NCI-H510A treated with DMSO at 0.1 percent for 48 hours (cell line): ENCODE results near the gene ZBTB44.

Source experiments
- DNase-seq: peaks from one replicate; lab custom pipeline; 2025; lab: John Stamatoyannopoulos, UW

The ZBTB44 gene

GRCh38 chr11:130213979-130214281, 100.8 kb downstream of the ZBTB44 start:
- DNase-seq, result no peak

GRCh38 chr11:130213143-130213978, 101.4 kb downstream of the ZBTB44 start:
- DNase-seq, result peak; percentile 36

- no peak for DNase-seq
Measured at GRCh38 chr11:130212431-130212961, 102.2 kb downstream of the ZBTB44 start.

GRCh38 chr11:130211781-130212401, 102.8 kb downstream of the ZBTB44 start:
- no peak for DNase-seq

- DNase-seq, result no peak
Measured at GRCh38 chr11:130211144-130211543, 103.6 kb downstream of the ZBTB44 start.

DNA sequence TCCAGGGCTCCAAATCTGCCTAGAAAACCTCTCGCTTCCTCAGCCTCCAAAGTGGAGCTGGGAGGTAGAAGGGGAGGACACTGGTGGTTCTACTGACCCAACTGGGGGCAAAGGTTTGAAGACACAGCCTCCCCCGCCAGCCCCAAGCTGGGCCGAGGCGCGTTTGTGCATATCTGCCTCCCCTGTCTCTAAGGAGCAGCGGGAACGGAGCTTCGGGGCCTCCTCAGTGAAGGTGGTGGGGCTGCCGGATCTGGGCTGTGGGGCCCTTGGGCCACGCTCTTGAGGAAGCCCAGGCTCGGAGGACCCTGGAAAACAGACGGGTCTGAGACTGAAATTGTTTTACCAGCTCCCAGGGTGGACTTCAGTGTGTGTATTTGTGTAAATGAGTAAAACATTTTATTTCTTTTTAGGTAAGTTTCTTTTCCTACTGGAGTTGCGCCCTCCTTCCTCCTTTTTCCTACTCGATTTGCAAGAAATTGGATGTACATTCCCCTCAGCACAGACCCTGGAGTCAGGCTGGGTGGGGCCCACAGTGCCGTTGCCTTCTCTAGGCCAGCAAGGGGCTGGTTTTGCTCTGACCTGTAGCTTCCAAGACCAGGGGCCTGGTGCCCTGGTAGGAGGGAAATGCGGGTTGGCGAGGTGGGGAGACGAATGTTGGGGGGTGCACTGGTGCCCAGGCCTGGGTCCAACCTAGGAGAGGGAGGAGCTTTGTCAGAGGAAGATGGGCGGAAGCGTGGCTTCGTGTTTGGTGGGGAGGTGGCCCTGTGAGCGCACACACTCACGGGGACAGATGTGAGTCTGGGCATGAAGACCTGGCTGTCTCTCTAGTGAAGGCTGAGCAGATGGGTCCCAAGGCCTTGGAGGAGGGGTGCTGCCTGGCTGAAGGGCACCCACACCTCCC, 104.5 kb downstream of the ZBTB44 start:
- no peak for DNase-seq

DNA sequence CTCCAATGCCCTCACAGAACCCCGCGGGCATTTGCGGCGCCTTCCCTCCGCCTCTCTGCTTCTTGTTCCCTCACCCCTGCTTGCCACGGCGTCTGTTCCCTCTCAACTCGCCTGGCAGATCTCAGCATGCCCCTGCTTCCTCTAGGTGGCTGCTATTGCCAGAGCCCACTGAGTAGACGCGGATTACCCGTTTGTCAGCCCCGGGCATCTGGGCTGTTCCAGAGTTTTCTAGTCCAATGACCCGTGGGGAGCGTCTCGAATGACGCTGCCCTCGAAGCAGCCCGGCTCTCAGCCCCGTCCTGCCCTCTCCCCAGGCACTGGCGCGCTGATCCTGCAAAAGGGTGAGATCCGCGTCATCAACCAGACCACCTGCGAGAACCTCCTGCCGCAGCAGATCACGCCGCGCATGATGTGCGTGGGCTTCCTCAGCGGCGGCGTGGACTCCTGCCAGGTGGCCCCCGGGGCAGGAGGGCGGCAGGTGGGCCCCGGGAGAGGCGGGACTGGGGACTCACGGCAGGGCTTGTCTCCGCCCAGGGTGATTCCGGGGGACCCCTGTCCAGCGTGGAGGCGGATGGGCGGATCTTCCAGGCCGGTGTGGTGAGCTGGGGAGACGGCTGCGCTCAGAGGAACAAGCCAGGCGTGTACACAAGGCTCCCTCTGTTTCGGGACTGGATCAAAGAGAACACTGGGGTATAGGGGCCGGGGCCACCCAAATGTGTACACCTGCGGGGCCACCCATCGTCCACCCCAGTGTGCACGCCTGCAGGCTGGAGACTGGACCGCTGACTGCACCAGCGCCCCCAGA, 105.4 kb downstream of the ZBTB44 start:
- no peak for DNase-seq

- DNase-seq, result no peak
Measured at GRCh38 chr11:130208241-130209127, 106.2 kb downstream of the ZBTB44 start.

DNA sequence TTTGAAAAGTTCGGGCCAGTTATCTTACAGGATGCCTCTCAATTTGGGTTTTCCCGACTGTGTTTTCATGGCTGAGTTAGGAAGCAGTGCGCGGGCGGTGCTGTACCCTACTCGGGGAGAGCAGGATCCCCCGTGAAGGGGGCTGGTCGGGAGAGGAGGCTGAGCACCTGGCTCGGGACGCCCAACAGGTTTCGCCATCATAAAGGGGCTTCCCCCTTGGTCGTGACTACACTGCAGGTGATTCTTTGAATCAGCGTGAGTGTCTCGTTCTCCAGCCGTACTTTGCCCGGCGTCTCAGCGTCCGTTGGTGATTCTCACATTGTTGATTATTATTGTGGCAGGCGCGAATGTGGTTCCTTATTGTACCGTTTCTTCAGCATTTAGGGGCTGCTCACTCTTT, 108.6 kb downstream of the ZBTB44 start:
- DNase-seq, result no peak

- DNase-seq, result no peak
Measured at GRCh38 chr11:130204703-130205095, 110.0 kb downstream of the ZBTB44 start.

DNA sequence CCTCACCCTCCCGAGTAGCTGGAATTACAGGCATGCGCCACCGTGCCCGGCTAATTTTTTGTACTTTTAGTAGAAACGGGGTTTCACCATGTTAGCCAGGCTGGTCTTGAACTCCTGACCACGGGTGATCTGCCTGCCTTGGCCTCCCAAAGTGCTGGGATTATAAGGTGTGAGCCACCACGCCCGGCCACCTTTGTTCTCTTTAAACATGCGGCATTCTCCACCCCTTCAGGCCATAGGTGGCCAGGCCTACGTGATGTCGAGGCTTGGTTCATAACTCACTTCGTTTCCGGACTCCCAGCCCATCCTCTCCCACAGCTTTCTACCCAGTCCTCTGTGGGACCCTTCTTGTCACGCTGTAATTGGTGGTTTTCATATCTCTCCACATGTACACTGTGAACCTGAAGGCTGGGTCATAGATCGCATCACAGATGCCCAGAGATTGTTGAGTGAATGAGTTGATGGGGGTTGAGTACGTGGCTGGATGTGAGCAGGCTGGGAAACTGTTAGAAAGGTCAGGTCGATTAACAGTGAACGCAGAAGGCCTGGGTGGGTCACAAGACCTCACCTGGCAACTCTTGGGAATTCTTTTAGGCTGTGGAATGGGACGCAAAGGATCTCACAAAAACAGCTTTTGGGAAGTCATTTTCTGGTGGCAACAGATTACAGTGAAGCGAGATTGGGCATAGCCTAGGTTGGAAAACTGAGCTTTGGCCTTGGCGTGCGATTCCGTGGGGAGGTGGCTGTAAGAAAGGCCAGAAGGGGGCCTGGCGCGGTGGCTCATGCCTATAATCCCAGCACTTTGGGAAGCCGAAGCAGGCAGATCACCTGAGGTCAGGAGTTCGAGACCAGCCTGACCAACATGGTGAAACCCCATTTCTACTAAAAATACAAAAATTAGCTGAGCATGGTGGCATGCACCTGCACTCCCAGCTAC, 110.7 kb downstream of the ZBTB44 start:
- DNase-seq, result no peak

DNA sequence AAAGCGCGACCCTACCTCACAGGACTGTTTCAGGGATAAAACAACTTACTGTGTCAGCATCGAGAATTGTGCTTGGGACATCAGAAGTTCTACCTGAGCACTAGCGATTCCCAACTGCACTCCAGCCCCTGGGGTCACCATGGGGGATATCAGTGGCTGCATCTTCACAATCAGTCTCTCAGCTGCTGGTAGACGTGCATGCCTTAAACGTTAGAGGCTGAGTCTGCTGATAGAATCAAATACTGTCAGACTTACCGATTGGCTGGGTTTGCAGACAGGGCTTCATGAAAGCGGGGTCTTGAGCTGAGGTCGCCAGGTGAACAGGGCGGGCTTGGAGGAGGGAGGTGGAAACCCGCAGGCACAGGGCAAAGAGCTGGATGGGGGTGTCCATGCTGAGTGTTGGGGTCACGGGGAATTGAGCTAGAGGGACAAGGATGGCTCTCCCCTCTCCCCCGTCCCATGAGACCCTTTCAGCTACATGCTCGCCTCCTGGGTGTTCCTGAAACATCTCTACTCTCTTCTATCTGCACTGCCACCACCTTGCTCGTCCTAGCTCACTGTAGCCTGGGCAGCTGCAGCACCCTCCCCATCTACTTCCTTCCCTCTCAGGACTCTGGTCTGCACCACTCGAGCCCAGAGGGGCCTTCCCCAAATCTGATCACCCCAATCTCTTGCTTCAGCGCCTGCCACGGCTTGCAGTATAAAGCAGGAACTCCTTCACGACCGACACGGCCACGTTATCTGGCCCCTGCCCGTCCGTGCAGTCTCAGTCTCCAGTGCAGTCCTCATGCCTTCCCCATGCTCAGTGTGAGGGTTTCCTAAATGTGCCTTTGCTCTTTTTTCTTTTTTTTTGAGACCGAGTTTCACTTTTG, 111.7 kb downstream of the ZBTB44 start:
- no peak for DNase-seq

GRCh38 chr11:130202009-130202817, 112.5 kb downstream of the ZBTB44 start:
- DNase-seq, result no peak

GRCh38 chr11:130201026-130201425, 113.7 kb downstream of the ZBTB44 start:
- DNase-seq, result no peak

DNA sequence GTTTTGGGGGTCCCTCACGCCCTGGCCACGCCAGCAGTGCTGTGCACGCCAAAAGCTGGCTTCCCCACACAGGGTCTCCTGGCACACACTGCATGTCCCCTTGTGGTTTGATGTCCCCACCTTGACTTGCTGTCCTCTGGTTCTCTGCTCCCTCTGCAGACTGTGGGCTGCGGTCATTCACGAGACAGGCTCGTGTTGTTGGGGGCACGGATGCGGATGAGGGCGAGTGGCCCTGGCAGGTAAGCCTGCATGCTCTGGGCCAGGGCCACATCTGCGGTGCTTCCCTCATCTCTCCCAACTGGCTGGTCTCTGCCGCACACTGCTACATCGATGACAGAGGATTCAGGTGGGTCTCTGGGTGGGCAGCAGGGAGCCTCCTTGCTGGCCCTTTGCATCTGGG, 114.9 kb downstream of the ZBTB44 start:
- DNase-seq, result no peak

DNA sequence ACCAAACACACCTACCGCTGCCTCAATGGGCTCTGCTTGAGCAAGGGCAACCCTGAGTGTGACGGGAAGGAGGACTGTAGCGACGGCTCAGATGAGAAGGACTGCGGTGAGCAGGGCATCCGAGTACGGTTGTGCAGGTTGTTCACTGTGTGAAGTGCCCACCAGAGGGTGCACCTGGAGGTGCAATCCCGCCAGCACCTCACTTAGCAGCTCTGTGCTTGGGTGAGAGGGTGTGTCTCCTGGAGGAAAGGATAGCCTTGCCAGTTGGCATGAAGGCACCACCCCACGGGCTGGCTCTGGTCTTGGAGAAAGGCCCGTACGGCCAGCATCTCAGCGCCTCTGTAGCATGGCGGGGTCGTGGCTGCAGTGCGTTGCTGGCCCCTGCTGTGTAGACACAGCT, 115.8 kb downstream of the ZBTB44 start:
- no peak for DNase-seq

- DNase-seq, result no peak
Measured at GRCh38 chr11:130198292-130198691, 116.4 kb downstream of the ZBTB44 start.
